ENCODE data around the gene KNSTRN. TPM values are rescaled to one million over a fixed set of nuclear protein-coding genes. Genes with fewer than 3 reads are reported as not detected.

The KNSTRN gene
- total RNA-seq, 1 donor from 2014 or later = 74.7 TPM

- H3K4me1 Mint-ChIP-seq = peaks cover 12% of the 10 kb centered on the region
- H3K4me3 Mint-ChIP-seq = no peak overlapping the region
- DNase-seq (ENCODE audit: low read depth, low spot score) = no peak
- TF ChIP-seq, protein P1, sequence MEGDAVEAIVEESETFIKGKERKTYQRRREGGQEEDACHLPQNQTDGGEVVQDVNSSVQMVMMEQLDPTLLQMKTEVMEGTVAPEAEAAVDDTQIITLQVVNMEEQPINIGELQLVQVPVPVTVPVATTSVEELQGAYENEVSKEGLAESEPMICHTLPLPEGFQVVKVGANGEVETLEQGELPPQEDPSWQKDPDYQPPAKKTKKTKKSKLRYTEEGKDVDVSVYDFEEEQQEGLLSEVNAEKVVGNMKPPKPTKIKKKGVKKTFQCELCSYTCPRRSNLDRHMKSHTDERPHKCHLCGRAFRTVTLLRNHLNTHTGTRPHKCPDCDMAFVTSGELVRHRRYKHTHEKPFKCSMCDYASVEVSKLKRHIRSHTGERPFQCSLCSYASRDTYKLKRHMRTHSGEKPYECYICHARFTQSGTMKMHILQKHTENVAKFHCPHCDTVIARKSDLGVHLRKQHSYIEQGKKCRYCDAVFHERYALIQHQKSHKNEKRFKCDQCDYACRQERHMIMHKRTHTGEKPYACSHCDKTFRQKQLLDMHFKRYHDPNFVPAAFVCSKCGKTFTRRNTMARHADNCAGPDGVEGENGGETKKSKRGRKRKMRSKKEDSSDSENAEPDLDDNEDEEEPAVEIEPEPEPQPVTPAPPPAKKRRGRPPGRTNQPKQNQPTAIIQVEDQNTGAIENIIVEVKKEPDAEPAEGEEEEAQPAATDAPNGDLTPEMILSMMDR (conservative IDR thresholded peaks at IDR 0.05) = no peak
- H3K9me3 Mint-ChIP-seq = no peaks in the 10 kb centered on the region
- H3K27ac Mint-ChIP-seq (ENCODE audit: unreplicated experiment) = no peak overlapping the region
- H3K27me3 Mint-ChIP-seq (ENCODE audit: low read depth) = no peaks in the 10 kb centered on the region
- no peaks in the 10 kb centered on the region for H3K36me3 Mint-ChIP-seq (ENCODE audit: low read depth)
These were observed 38.3 kb upstream of the KNSTRN start for GRCh38 chr15:40344217-40344616.

GRCh38 chr15:40344631-40345120 lies 37.8 kb upstream of the KNSTRN start:
- TF ChIP-seq, protein P1 (conservative IDR thresholded peaks at IDR 0.05) = peak; percentile 70
- Mint-ChIP-seq H3K9me3 (no peaks in the 10 kb centered on the region), H3K4me1 (peaks cover 13% of the 10 kb centered on the region), H3K27me3 (ENCODE audit: low read depth) (no peaks in the 10 kb centered on the region), H3K4me3 (no peak overlapping the region), H3K27ac (ENCODE audit: unreplicated experiment) (no peak overlapping the region), H3K36me3 (ENCODE audit: low read depth) (no peaks in the 10 kb centered on the region)
- peak; percentile 57 for DNase-seq (ENCODE audit: low read depth, low spot score)

DNA sequence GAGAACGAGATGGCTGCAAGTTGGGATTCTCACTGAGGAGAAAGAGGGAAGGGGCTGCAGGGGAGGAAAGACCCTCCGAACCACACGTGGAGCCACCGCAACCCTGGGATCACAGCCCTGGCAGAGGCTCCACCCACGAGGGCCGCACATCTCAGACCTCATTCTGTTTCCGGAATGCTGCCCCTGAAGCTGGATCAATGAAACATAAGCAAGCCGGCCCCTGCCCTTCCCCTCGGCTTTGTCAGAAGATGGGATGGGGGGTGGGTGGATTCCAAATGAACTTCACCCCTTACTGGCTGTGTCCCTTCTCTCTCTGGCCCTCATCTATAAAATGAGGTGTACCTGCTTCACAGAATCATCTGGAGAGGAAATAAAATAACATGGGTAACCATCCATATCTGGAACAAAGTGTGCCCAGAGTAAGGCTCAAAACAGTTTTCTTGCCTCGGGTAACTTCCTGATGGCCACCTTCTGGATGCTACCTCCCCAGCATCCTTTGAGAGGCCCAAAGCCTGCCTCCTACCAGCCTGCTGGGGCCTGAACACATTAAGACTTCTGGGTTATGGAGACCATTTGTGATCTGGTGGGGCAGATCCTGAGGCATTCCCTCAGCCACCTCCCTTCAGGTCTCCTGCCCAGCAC lies 37.2 kb upstream of the KNSTRN start:
- Mint-ChIP-seq H3K4me1 (peaks cover 13% of the 10 kb centered on the region), H3K9me3 (no peaks in the 10 kb centered on the region), H3K36me3 (ENCODE audit: low read depth) (no peaks in the 10 kb centered on the region), H3K27ac (ENCODE audit: unreplicated experiment) (no peak overlapping the region), H3K4me3 (no peak overlapping the region), H3K27me3 (ENCODE audit: low read depth) (no peaks in the 10 kb centered on the region)
- no peak for DNase-seq (ENCODE audit: low read depth, low spot score)
- TF ChIP-seq, protein P1 (conservative IDR thresholded peaks at IDR 0.05) = no peak

DNA sequence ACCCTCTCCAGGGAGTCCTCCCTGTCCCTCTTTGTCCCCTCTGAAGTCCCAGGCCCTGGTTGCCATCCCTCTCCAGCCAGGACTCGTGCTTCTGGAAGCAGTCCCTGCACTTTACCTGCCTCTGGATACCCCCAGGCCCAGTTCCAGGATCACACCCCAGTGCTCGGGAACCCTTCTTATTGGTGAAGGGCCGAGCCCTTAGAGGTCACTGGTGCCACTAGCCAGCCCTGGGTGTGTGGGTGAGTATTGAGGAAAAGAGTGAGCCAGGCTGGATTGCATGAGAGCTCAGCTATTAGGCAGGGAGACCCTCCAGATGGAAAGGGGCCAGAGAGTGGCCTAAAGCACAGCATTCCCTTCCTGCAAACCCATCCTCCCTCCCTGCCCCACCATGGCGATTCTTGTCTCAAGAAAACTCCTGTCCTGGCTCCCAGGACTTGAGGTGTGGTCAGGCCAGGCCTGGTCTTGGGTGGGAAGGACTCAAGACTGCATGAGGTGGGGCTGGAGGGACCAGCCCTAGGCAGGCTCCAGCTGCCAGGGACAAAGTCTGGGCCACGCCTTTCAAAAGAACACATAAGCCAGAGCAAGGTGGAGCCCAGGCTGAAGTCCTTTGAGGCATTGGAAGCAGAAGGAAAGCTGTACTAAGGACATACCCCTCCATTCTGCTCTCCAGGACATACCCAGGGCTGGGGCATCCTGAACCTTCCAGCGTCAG lies 36.5 kb upstream of the KNSTRN start:
- H3K9me3 Mint-ChIP-seq = no peaks in the 10 kb centered on the region
- no peak overlapping the region for H3K4me3 Mint-ChIP-seq

More for the DNA sequence above, 36.5 kb upstream of the KNSTRN start:
- no peaks in the 10 kb centered on the region for H3K36me3 Mint-ChIP-seq (ENCODE audit: low read depth)
- H3K4me1 Mint-ChIP-seq = peaks cover 13% of the 10 kb centered on the region
- H3K27me3 Mint-ChIP-seq (ENCODE audit: low read depth) = no peaks in the 10 kb centered on the region
- TF ChIP-seq, protein P1 (conservative IDR thresholded peaks at IDR 0.05) = no peak
- DNase-seq (ENCODE audit: low read depth, low spot score) = no peak
- no peak overlapping the region for H3K27ac Mint-ChIP-seq (ENCODE audit: unreplicated experiment)

Measured in neural crest cell (in vitro differentiated cells).